ENCODE measurements around the gene MTUS2. TPM values are rescaled to one million over a fixed set of nuclear protein-coding genes. Genes with fewer than 3 reads are reported as not detected.

Gene MTUS2
- total and polyA plus RNA-seq, 2 experiments from 2014 or later = 3.0 to 4.3 TPM

DNA sequence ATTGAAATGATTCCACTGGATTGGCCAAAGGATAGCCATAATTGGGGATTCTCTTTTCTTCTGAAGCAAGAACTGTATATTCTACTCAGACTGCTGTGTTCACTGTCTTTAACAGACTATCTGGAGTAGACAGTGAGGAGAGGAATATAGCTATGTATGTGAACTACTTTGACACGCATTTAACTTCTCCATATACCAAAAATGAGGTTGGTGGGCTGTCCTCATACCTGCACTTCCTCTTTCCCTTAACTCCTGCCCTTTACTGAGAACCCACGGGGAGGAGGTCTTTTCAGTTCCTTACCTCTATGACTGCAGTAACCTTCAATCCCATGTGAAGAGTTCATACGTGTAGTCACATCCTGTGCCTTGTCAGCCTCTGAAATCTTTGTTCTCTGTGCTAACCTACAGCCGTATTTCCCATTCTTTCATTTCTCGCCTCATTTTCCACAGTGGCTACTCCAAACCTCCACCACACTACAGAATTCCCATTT is 305.8 kb downstream of the MTUS2 start:
- no peak for DNase-seq (ENCODE audit: low spot score)
- no peaks in the 10 kb centered on the region for H3K36me3 ChIP-seq (replicated peaks; ENCODE audit: insufficient read depth, low read depth)
- no peaks in the 10 kb centered on the region for H3K9me2 ChIP-seq (replicated peaks; ENCODE audit: insufficient read depth)
- H2AFZ ChIP-seq = no peak overlapping the region
- H3K27ac ChIP-seq = no peak overlapping the region
- H3K27me3 ChIP-seq = no peaks in the 10 kb centered on the region
- no peaks in the 10 kb centered on the region for H4K20me1 ChIP-seq (ENCODE audit: insufficient read depth, poor library complexity, severe bottlenecking)
- H3K79me2 ChIP-seq = no peaks in the 10 kb centered on the region
- TF ChIP-seq, protein P1, sequence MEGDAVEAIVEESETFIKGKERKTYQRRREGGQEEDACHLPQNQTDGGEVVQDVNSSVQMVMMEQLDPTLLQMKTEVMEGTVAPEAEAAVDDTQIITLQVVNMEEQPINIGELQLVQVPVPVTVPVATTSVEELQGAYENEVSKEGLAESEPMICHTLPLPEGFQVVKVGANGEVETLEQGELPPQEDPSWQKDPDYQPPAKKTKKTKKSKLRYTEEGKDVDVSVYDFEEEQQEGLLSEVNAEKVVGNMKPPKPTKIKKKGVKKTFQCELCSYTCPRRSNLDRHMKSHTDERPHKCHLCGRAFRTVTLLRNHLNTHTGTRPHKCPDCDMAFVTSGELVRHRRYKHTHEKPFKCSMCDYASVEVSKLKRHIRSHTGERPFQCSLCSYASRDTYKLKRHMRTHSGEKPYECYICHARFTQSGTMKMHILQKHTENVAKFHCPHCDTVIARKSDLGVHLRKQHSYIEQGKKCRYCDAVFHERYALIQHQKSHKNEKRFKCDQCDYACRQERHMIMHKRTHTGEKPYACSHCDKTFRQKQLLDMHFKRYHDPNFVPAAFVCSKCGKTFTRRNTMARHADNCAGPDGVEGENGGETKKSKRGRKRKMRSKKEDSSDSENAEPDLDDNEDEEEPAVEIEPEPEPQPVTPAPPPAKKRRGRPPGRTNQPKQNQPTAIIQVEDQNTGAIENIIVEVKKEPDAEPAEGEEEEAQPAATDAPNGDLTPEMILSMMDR (IDR thresholded peaks at IDR 0.05; ENCODE audit: poor library complexity) = no peak
- TF ChIP-seq EZH2 (IDR thresholded peaks at IDR 0.05; ENCODE audit: borderline replicate concordance) (no peak), EZH2phosphoT487 (IDR thresholded peaks at IDR 0.05; ENCODE audit: low read depth, severe bottlenecking, unreplicated experiment) (no peak)
- 85% methylated on average over 5 of the region's 5 CpGs for WGBS (ENCODE audit: low lambda C conversion rate, missing lambda C conversion rate)
- H3K4me1 ChIP-seq (ENCODE audit: insufficient read depth) = no peaks in the 10 kb centered on the region
- no peak overlapping the region for H3K4me2 ChIP-seq
- H3K9me3 ChIP-seq (ENCODE audit: low read depth) = no peaks in the 10 kb centered on the region
- no peak overlapping the region for H3K4me3 ChIP-seq

DNA sequence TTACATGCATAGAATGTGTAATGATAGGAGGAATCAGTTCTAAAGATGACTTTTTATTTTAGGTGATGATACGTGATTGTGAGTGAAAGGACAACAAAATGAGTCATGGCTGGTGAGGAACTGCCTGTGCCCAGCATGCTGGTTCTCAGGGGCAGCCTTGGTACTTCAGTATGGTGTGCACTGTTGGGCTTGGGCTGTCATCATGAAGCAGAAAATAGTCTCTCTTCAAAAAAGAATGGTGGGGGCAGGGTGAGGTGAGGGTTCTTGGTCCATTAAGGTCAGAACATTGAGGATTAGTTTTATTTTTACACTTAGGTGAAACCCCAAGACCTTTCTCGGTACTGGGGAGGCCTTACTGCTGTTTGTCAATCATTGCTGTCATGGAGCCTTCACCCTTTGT is 309.5 kb downstream of the MTUS2 start:
- no peak overlapping the region for H3K27ac ChIP-seq
- no peaks in the 10 kb centered on the region for H3K36me3 ChIP-seq (replicated peaks; ENCODE audit: insufficient read depth, low read depth)
- no peak overlapping the region for H3K4me3 ChIP-seq
- DNase-seq (ENCODE audit: low spot score) = no peak
- WGBS (ENCODE audit: low lambda C conversion rate, missing lambda C conversion rate) = 79% methylated on average over 2 of the region's 2 CpGs
- H3K27me3 ChIP-seq = no peaks in the 10 kb centered on the region
- H3K4me1 ChIP-seq (ENCODE audit: insufficient read depth) = no peaks in the 10 kb centered on the region
- H4K20me1 ChIP-seq (ENCODE audit: insufficient read depth, poor library complexity, severe bottlenecking) = no peaks in the 10 kb centered on the region
- no peaks in the 10 kb centered on the region for H3K9me3 ChIP-seq (ENCODE audit: low read depth)
- no peaks in the 10 kb centered on the region for H3K79me2 ChIP-seq
- TF ChIP-seq EZH2phosphoT487 (IDR thresholded peaks at IDR 0.05; ENCODE audit: low read depth, severe bottlenecking, unreplicated experiment) = no peak
- TF ChIP-seq EZH2 (IDR thresholded peaks at IDR 0.05; ENCODE audit: borderline replicate concordance) = no peak
- TF ChIP-seq, protein P1 (IDR thresholded peaks at IDR 0.05; ENCODE audit: poor library complexity) = no peak
- H2AFZ ChIP-seq = no peak overlapping the region
- H3K9me2 ChIP-seq (replicated peaks; ENCODE audit: insufficient read depth) = no peaks in the 10 kb centered on the region
- H3K4me2 ChIP-seq = no peak overlapping the region

- TF ChIP-seq, protein P1 (IDR thresholded peaks at IDR 0.05; ENCODE audit: poor library complexity) = no peak
- no peak for TF ChIP-seq EZH2 (IDR thresholded peaks at IDR 0.05; ENCODE audit: borderline replicate concordance)
- no peak for TF ChIP-seq EZH2phosphoT487 (IDR thresholded peaks at IDR 0.05; ENCODE audit: low read depth, severe bottlenecking, unreplicated experiment)
- Histone ChIP-seq H3K9me3 (ENCODE audit: low read depth) (no peaks in the 10 kb centered on the region), H2AFZ (no peak overlapping the region), H3K4me2 (no peak overlapping the region), H3K27ac (no peak overlapping the region), H3K4me3 (no peak overlapping the region), H4K20me1 (ENCODE audit: insufficient read depth, poor library complexity, severe bottlenecking) (no peaks in the 10 kb centered on the region), H3K79me2 (no peaks in the 10 kb centered on the region), H3K4me1 (ENCODE audit: insufficient read depth) (no peaks in the 10 kb centered on the region), H3K27me3 (no peaks in the 10 kb centered on the region), H3K36me3 (replicated peaks; ENCODE audit: insufficient read depth, low read depth) (no peaks in the 10 kb centered on the region), H3K9me2 (replicated peaks; ENCODE audit: insufficient read depth) (no peaks in the 10 kb centered on the region)
- 89% methylated on average over 1 of the region's 1 CpG for WGBS (ENCODE audit: low lambda C conversion rate, missing lambda C conversion rate)
- DNase-seq (ENCODE audit: low spot score) = no peak
Measured at GRCh38 chr13:29131159-29131558, 311.0 kb downstream of the MTUS2 start.

Data from hepatocyte (in vitro differentiated cells).